GM21447 (cell line): ENCODE data around the gene KRT5.
"Not testable (repeated sequence)": the region's sequence is repeated elsewhere in the genome, so short reads cannot be mapped to it uniquely, and the experiment has no call there.

Experiments
- ATAC-seq: cut with Tn5 transposase; IDR thresholded peaks from one replicate; pipeline ENCODE4 v1.9.1; 2021; ENCODE audit not compliant: unreplicated experiment

Gene KRT5

DNA sequence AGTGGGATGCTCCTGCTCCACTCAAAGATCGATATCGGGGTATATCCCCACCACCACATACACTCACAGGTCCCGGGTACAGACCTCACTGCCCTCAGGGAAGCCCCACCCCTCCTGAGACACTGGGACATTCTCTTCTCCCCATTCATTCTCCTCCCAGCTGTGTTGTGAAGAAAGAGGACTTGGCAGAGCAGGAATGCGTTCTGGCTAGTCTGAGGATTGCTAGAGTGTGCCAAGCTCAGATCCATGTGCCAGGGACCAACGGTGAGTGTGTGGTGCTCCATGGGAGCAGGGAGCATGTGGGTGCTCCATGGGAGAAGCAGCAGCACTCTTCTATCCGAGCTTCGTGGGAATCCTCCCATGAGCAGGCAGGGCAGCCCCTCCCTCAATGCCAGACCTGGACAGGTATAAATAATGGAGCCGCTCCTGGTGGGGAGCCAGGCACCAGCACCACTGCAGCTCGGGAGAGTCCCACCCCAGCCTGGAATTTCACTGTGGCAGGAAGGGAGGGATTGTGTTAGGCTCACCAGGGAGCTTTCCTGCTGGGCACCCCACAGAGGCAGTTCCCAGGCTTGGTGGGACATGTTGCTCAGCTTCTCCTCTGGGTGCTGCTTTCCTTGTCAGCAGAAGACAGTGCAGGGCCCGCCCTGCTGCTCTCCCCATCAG lies 2.3 kb upstream of the KRT5 start:
- ATAC-seq: no peak

DNA sequence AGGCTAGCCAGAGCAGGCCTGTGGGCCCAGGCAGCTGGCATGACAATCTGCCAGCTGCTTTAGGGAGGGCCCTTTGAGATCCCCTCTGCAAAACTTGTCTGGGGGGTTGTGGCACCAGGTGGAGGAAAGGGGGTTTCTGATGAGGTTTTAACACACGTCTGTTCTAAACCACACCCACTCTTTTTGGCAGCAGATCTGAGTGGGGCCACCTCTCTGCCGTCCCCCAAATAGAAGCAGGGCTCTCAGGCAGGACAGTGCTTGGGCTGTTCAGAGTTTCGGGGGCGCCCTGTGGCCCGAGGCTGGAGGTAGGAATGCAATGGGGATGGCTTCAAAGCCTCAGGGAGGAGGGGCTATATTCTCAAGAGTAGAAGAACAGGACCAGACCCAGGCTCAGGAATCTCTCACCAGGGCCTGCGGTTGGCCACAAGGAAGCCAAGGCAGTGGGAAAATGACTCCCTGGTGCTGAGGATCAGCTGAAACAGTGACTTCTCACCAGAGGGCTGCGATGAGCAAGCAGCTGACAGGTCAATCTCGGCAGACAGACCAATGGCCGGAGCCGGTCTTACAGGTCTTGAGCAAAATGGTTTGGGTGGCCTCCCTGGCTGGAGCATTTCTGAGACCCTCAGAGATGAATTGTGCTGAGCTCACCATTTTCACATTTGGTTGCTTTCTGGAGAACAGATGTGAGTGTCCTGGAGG lies 1.5 kb upstream of the KRT5 start:
- ATAC-seq: no peak

DNA sequence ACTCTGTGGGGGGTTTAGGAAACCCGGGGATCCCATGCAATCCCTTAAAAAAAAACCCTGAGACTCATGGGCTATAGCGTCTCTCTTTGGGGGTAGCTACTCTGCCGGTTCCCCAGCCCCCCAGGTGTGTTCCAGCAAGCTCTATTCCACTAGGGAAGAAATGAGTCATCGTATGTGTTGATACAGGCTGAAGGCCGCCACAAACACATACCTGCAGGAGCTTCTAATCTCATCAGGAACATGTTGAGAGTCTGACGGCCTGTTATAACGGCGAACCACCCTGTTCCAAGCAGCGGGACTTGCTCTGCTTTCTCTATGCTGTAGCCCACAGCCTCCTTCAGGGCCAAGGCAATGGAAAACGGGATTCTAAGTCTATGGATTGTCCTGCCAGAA lies 977 bp upstream of the KRT5 start:
- ATAC-seq: no peak

DNA sequence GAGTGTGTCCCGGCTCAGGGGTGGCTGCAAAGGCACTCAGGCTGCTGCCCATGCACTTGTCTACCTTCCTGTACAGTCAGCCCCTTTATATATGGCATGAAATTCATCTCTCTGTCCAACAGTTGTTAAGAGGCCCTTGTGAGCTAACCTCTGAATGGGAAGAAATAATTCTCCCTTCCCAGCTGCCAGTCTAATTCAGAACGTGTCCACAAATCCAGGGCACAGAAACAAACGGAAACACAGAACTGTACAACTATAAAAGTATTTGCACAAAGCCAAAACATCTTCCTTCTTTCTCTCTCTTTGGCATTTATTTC lies 849 bp downstream of the KRT5 start:
- ATAC-seq: no peak

DNA sequence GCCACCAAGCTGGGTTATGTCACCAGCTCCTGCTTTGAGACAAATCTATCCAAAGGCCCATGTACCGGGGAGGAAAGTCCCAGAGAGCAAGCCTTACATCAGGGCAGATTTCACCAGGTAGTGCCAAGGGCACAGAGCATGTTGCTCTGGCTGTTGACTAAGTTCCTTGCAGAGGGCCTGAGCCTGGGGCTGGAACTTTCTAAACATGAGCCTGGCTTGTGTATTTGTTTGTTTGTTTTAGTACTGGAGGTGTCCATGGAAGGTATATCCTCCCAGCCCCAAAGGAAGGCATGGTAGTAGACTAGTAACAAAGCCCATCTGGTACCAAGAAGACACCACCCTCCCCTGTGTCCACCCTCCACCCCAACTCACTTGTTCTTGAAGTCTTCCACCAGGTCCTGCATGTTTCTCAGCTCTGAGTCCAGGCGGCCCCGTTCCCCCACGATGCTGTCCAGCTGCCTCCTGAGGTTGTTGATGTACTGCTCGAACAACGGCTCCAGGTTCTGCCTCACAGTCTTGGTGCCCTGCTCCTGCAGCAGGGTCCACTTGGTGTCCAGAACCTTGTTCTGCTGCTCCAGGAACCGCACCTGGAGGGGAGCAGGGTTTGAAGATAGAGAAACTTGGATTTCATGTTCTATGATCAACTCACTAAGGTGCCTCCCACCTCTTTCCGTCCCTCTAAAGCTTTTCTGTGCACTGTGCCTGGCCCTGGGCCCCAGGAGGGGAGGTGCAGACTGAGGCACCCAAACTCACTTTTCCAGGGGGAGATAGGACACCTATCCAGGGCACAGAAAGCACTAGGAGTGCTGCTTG lies 1.4 kb downstream of the KRT5 start:
- ATAC-seq: no peak

DNA sequence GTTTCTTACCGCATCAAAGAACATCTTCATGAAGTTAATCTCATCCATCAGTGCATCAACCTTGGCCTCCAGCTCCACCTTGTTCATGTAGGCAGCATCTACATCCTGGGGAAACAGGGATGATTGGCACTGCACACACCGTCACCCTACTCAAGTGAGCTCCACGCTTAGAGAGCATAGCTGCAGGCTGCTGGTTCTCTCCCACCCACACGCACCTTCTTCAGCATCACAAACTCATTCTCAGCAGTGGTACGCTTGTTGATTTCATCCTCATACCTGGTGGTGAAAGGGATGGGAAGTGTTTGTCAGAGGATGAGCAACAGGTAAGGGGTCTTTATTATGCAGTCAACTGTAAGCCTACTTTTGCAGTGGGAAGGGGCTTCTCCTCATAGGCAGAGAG lies 2.3 kb downstream of the KRT5 start:
- no peak for ATAC-seq

DNA sequence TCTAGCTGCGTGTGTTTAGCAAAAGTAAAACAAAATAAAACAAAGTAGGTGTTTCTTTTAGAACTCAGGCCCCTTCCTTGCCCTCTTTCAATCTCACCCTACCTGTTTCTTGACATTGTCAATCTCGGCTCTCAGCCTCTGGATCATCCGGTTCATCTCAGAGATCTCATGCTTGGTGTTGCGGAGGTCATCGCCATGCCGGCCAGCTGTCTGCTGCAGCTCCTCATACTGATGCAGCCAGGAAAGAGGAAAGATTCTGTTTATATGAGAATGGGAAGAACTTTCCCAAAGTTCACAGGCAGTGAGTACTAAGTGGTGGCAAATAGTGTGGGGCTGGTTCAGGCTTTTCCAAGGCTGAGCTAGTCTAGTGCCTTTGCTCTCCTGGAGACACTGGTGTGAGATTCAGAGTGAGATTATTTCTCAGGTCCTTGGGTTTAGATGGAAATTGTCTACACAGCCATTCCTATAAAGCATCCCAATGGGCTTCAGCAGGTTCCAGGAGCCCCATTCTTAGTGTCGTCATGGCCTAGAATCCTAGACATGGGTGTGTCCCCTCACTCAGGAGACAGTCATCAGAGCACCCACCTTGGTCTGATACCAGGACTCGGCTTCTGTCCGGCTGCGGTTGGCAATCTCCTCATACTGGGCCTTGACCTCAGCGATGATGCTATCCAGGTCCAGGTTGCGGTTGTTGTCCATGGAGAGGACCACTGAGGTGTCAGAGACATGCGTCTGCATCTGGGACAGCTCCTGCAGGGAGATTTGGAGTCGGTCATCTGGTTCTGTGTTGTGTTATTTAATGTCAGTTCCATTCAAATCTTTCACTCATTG lies 3.0 kb downstream of the KRT5 start:
- ATAC-seq: no peak

DNA sequence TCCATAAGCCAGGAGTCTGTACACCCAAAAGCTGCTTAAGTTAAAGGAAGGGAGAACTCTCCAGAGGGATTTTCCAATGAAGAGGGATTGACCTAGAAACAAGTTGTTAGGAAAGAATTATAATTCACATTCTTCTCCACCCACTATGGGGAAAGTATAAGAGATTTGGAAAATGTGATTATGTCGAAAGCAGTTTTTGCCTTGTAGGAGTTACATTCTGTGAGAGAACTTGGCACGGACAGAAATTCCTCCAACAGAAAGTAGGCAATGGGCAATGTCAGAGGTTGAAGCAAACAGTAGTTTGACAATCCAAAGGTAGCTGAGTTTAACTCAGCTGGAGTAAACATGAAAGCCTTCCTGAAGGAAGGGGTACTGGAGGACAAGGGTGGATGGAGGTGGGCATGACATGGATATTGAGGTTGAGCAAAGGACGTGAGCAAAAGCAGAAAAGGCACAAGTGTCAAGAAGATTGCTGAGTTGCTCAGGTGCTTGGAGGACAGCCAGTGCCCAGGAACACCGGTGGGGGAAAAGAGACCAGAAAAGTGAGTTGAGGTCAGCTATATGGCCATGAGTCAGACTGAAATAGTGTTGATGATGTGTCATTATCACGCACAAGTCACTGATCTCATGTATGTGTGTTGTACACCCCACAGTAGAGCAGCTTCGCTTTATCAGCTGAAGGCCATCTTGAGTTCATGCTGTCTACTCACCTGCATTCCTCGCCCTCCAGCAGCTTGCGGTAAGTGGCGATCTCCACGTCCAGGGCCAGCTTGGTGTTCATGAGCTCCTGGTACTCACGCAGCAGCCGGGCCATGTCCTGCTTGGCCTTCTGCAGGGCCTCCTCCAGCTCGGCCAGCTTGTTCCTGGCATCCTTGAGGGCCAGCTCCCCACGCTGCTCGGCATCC lies 4.0 kb downstream of the KRT5 start:
- no peak for ATAC-seq

DNA sequence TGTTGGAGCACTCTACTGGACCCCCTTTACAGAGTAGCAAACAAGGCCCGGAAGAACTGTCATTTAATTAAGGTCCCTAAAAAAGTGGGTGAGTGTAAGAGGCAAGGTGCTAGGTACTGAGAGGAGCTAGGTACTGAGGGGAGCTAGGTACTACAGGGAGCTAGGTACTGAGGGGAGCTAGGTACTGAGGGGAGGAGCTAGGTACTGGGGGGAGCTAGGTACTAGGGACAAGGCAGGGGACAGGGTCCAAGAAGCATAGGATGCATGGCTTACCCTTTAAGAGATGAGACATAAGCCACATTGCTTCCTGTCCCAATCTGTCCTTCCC lies 4.9 kb downstream of the KRT5 start:
- ATAC-seq: no peak

DNA sequence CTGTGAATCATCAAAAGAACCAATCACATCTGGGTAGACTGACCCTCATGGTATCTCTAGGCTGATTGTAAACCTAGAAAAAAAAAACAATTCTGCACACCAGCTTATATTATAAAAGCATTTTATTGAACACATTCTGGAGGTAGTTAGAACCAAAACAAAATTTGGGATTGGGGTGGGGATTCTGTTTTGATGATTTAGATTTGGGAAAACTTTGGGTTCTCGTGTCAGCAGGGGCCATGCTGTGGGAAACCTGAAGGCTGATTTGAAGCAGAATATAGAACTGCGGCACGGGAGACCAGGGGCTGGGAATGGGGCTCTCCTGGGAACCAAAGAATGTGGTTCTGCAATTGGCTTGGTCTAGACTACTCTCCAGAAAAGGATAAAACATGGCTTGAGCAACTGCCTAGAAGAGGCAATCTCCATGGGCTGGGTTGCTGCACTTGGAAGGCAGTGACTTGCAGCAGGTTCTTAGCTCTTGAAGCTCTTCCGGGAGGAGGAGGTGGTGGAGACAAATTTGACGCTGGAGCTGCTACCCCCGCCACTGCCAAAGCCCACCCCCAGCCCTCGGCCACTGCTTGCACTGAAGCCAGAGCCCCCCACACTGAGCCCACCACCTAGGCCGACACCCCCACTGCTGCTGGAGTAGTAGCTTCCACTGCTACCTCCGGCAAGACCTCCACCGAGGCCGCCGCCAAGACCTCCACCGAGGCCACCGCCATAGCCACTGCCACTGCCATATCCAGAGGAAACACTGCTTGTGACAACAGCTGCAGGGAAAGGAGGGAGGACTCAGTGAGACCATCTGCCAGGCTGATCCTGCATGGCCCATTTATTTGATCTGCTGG lies 5.5 kb downstream of the KRT5 start:
- ATAC-seq: no peak

DNA sequence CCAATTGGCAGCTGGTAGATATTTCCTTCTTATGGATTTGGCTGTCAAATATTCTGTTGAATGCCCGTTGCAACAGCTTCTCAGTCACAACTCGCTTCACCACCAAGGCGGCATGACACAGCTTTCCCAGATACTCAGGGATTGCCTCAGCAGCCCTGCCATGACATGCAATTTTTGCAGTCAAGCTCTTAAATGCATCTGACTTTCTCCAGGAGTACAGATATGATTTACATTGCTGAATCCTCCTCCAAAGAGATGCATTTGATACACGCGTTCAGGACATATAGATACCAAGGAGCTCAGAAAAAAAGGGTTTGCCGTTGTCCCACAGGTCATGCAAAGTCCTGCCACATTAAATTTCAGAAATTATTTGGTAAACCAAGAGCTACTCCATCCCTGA lies 6.5 kb downstream of the KRT5 start:
- no peak for ATAC-seq

DNA sequence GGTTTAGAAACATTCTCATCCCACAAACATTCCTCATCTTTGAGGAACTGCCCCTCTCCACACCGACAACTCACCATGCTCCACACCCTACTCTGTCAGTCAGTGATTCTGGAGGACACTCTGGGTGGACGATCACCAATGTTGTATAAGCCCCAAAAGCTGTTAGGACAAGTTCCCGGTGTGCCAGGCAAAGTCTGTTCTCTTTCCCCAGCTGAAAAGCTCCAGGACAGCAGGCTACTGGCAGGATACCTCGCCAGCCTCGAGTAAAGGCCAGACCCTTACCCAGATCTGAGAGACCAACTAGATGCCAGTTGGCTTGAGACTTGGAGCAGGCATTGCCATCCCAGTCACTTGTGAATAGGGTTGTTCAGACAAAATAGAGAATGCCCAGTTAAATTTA lies 12.0 kb downstream of the KRT5 start:
- no peak for ATAC-seq

DNA sequence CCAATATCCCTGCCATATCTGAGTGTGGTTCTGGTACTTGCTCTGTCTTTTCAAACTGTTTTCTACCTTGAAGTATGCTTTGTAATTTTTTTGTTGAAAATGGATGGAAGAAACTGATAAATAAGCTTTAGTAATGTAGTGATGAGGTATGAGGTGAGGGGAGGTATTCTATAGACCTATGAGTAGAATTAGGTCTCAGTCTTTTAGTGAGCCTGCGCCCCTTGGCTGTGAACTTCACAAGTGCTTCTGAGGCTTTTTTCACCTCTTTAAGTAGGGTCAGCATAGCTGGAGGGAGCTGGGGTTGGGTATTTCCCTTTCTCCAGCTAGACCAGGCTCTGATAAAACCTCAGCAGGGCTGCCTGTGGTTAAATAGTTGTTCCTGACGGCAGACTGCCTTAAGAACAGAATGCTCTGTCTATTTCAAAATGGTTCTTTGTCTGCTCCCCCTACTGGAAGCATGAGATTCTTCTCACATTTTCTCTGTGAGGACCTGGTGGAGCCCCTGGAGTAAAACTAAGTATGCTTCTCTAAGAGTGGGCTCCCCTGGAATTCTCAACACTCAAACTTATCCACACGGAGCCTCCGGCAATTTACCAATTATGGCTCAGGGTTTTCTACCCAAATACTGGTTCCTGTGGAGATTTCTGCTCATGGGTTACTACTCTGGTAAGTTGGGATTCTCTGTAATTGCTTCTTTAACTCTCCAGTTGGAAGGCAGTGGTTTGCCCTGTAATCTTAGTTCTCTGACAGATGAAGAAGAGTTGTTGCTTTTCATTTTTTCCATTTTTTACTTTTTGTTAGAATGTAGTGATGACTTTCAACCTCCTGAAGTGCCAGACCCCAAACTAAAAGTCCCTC lies 13.1 kb downstream of the KRT5 start:
- no peak for ATAC-seq

DNA sequence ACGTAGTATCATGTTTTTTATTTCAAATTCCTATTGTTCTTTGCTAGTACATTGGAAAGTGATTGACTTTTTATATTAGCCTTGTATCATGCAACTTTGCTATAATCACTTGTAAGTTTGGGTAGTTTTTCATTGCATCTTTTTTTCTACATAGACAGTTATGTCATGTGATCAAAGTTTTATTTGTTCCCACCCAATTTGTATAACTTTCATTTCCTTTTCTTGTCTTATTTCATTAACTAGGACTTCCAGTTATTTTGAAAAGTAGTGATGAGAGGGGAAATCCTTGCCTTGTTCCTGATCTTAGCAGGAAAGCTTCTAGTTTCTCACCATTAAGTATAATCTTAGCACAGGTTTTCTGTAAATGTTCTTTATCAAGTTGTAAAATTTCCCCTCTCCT lies 17.3 kb downstream of the KRT5 start:
- ATAC-seq: no peak

DNA sequence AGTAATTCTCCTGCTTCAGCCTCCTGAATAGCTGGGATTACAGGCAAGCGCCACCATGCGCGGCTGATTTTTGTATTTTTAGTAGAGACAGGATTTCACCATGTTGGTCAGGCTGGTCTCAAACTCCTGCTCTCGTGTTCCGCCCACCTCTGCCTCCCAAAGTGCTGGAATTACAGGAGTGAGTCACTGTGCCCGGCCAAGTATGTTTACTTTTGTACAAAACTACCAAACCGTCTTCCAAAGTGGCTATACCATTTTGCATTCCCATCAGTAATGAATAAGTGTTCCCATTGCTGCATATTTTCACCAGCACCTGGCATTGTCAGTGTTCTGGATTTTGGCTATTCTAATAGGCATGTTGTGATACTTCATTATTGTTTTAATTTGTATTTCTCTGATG lies 18.7 kb downstream of the KRT5 start:
- no peak for ATAC-seq

DNA sequence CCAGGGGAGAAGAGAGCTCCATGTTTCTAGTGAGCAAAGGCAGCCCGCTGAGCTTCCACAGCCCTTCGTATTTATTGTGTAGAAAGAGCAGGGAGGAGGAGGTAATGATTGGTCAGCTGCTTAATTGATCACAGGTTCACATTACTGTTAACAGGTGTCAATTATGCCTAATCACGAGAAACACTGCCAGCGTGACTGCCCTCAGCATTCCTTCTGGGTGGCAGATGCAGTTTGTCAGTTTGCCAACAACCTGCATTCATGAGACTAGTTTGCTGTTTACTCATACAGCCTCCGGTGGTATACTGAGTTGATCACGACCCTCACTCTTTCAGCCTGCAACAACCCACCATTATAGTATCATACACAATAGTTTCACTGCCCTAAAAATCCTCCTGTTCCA lies 19.6 kb downstream of the KRT5 start:
- ATAC-seq: not testable (repeated sequence)

DNA sequence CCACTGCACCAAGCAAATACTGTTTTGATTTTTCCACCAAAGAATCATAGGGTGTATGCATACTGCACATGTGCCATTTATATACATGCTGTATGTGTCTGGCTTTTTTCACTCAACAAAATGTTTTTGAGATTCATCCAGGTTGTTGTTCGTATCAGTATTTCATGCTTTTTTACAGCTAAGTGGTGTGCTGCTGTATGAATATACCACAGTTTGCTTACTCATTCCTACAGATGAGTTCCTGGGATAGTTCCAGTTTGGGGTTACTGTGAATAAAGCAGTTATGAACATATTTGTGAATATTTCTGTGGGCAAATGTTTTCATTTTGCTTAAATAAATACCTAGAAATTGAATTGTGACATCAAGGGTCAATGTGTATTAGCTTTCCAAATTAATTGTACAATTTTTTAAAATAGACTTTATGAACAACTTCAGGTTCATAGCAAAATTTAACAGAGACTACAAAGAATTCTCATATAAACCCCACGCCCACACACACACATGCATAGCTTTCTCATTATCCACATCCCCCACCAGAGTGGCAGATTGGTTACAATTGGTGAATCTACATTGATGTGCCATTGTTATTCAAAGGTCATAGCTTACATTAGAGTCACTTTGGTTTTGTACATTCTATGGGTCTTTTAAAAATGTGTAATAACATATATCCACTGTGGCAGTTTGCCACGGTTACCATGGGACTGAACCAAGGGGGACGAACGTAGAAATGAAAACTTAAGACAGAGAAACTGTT lies 20.2 kb downstream of the KRT5 start:
- ATAC-seq: no peak

DNA sequence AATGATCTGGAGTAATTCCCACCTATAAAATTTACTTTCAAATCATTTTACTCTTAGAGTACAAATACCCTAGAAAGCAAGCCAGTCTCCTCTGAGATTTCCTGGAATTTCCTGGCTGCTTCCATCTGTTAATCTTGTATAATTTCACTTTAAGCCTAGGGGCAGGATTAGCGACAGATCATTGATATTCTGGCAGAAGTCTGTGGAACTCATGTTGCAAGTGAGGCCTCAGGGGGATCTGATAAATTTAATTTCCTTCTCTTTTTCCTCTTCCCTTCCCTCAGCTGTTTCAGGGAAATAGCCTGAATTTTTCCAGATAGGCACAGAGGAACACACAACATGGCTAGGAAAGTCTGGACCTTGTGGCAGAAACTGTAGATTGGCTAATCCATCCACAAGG lies 21.2 kb downstream of the KRT5 start:
- no peak for ATAC-seq
